AG04450 (cell line): Measurements from ENCODE around the gene CDC73. TPM values are rescaled to one million over a fixed set of nuclear protein-coding genes. Genes with fewer than 3 reads are reported as not detected.
A peak's percentile ranks its signal among the peaks of the same experiment; 100 is the strongest.

Experiments
- CTCF ChIA-PET: fragments of 300-600, 350-600 bp; formaldehyde crosslinking; extraction: SDS; loops from one replicate; lab custom pipeline; 2022; ENCODE audit warnings: antibody characterized with exemption, inconsistent platforms; lab: Charles Lee
- POLR2A ChIA-PET: fragments of 350-600 bp; formaldehyde crosslinking; extraction: SDS; loops from one replicate; lab custom pipeline; 2021; ENCODE audit warnings: antibody characterized with exemption, inconsistent platforms; lab: Yijun Ruan, JAX
- DNase-seq: peaks from one replicate; pipeline ENCODE4 v3.0.0-alpha.2; 2011; ENCODE audit warnings: low read depth, low spot score
- H3K27ac ChIP-seq: one replicate; pipeline ENCODE4 v1.5.1; 2012; ENCODE audit warnings: low read depth, low read length, control low read depth
- H3K27me3 ChIP-seq: one replicate; pipeline ENCODE4 v1.6.0; 2012; ENCODE audit warnings: low read length; ENCODE audit not compliant: control insufficient read depth, insufficient read depth
- H3K4me3 ChIP-seq: 2 replicates; pipeline ENCODE4 v1.5.1; 2011; ENCODE audit warnings: mild to moderate bottlenecking, low read depth, low read length, control low read depth
- H3K9me3 ChIP-seq: 2 replicates; pipeline ENCODE4 v1.5.1; 2012; ENCODE audit warnings: low read length; ENCODE audit not compliant: control insufficient read depth, insufficient read depth
- CTCF ChIP-seq: IDR thresholded peaks from 2 replicates; pipeline ENCODE4 v1.5.1; 2011; ENCODE audit warnings: low read depth, low read length, control low read depth, inconsistent platforms
- polyA plus RNA-seq: library from polyadenylated mRNA; depleted of rRNA; stranded (reverse); fragments of >200 nt; gene quantifications from 2 replicates; pipeline ENCODE4 v1.2.3, GENCODE V29; 2011

Gene CDC73
- polyA plus RNA-seq, 1 experiment, result 56.4 TPM

- TF ChIP-seq CTCF, result no peak
- no peaks in the 10 kb centered on the region for H3K27me3 ChIP-seq
- no peak overlapping the region for H3K27ac ChIP-seq
- H3K4me3 ChIP-seq, result no peak overlapping the region
- no peaks in the 10 kb centered on the region for H3K9me3 ChIP-seq
- DNase-seq, result no peak
- ChIA-PET CTCF (interaction anchor here (0.6 to 1.9 kb wide), 10 partner anchors 9 to 92 kb away, joined by 3 to 8 read pairs (median 3); no protein-coding TSS in a partner anchor), POLR2A (interaction anchor here (0.7 kb wide), 1 partner anchor 22 kb away, joined by 3 read pairs; no protein-coding TSS in a partner anchor)
These were observed 20.6 kb downstream of the CDC73 start for GRCh38 chr1:193142409-193142808.

GRCh38 chr1:193143285-193143684 is 21.5 kb downstream of the CDC73 start:
- peak; percentile 38 for TF ChIP-seq CTCF
- CTCF ChIA-PET, result interaction anchor here (0.5 to 1.9 kb wide), 13 partner anchors 9 to 493 kb away, joined by 3 to 10 read pairs (median 4); no protein-coding TSS in a partner anchor
- H3K4me3 ChIP-seq, result no peak overlapping the region
- no peak for DNase-seq
- no peak overlapping the region for H3K27ac ChIP-seq
- H3K27me3 ChIP-seq, result no peaks in the 10 kb centered on the region
- POLR2A ChIA-PET, result no interaction called here
- H3K9me3 ChIP-seq, result no peaks in the 10 kb centered on the region

GRCh38 chr1:193144361-193144938 is 22.6 kb downstream of the CDC73 start:
- H3K27me3 ChIP-seq, result no peaks in the 10 kb centered on the region
- ChIA-PET POLR2A (no interaction called here), CTCF (interaction anchor here (1.4 kb wide), 1 partner anchor 18 kb away, joined by 5 read pairs; no protein-coding TSS in a partner anchor)
- H3K9me3 ChIP-seq, result no peaks in the 10 kb centered on the region
- H3K27ac ChIP-seq, result no peak overlapping the region
- TF ChIP-seq CTCF, result no peak
- H3K4me3 ChIP-seq, result no peak overlapping the region
- DNase-seq, result no peak

- Histone ChIP-seq H3K9me3 (no peaks in the 10 kb centered on the region), H3K27ac (no peak overlapping the region), H3K27me3 (no peaks in the 10 kb centered on the region), H3K4me3 (no peak overlapping the region)
- ChIA-PET CTCF (no interaction called here), POLR2A (no interaction called here)
- no peak for DNase-seq
- no peak for TF ChIP-seq CTCF
These were observed 23.2 kb downstream of the CDC73 start for GRCh38 chr1:193144999-193145398.

GRCh38 chr1:193156117-193156821 is 34.4 kb downstream of the CDC73 start:
- POLR2A ChIA-PET, result no interaction called here
- no peak for TF ChIP-seq CTCF
- Histone ChIP-seq H3K4me3 (no peak overlapping the region), H3K9me3 (no peaks in the 10 kb centered on the region), H3K27ac (no peak overlapping the region), H3K27me3 (no peaks in the 10 kb centered on the region)
- CTCF ChIA-PET, result interaction anchor here (0.6 to 1.5 kb wide), 3 partner anchors 13 to 21 kb away, joined by 3 to 7 read pairs (median 6); no protein-coding TSS in a partner anchor
- DNase-seq, result no peak
